ENCODE data around the gene DENND6A.
"Not testable (repeated sequence)": the region's sequence is repeated elsewhere in the genome, so short reads cannot be mapped to it uniquely, and the experiment has no call there.

Gene DENND6A

DNA sequence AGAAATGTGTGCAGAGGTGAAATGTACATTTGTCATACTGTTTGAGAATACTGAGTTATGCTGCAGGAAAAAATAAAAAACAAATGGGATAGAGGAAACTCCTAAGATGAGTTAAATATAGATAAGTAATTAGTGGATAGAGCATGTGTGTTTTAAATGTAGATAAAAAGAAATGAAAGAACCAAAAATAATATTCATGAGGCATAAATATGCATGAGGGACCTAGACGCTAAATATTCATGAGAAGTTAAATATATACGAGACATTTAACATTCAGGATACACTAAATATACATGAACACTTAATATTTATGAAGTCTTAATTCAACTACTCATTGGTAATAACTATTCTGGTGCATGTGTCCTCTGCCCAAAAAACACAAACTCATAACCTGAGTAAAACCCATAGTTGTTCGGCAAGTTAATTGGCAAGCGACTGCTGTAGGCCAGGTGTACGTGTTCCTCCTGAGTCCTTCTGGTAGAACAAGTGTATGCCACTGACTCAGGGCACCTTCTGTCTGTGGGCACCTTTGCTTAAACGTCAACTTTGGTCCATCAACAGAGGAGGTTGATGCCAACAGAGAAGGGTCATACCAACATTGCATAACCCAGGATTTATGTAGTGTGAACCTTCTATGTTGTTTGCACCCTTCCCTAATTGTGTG lies 24.5 kb upstream of the DENND6A start:
- Histone ChIP-seq H3K4me3 (ENCODE audit: low read depth, low read length) (no peak overlapping the region), H3K36me3 (replicated peaks) (no peaks in the 10 kb centered on the region), H3K27ac (no peak overlapping the region), H3K27me3 (replicated peaks) (no peaks in the 10 kb centered on the region)
- in situ Hi-C loops (cut with HindIII; ENCODE audit: low pct_ligation_motif_present, low sequenced_read_pairs): no loop called here
- no peak for DNase-seq
- TF ChIP-seq, protein P1, sequence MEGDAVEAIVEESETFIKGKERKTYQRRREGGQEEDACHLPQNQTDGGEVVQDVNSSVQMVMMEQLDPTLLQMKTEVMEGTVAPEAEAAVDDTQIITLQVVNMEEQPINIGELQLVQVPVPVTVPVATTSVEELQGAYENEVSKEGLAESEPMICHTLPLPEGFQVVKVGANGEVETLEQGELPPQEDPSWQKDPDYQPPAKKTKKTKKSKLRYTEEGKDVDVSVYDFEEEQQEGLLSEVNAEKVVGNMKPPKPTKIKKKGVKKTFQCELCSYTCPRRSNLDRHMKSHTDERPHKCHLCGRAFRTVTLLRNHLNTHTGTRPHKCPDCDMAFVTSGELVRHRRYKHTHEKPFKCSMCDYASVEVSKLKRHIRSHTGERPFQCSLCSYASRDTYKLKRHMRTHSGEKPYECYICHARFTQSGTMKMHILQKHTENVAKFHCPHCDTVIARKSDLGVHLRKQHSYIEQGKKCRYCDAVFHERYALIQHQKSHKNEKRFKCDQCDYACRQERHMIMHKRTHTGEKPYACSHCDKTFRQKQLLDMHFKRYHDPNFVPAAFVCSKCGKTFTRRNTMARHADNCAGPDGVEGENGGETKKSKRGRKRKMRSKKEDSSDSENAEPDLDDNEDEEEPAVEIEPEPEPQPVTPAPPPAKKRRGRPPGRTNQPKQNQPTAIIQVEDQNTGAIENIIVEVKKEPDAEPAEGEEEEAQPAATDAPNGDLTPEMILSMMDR (IDR thresholded peaks at IDR 0.05; ENCODE audit: low read depth, low read length, missing control alignments): no peak

DNA sequence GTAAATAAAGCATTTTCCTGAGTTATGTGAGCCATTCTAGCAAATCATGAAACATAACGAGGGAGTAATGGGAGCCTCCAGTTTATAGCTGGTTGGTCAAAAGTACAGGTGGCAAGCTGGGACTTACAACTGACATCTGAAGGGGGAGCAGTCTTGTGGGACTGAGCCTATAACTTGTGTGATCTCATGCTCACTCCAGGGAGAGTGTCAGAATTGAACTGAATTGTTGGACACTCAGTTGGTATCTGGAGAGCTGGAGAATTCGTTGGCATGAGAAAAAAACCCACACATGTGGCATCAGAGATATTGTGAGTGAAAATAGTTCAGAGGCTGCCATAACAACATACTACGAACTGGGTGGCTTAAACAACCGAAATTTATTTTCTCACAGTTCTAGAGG lies 22.8 kb upstream of the DENND6A start:
- TF ChIP-seq, protein P1 (IDR thresholded peaks at IDR 0.05; ENCODE audit: low read depth, low read length, missing control alignments): no peak
- Histone ChIP-seq H3K4me3 (ENCODE audit: low read depth, low read length) (no peak overlapping the region), H3K27ac (no peak overlapping the region), H3K27me3 (replicated peaks) (no peaks in the 10 kb centered on the region), H3K36me3 (replicated peaks) (no peaks in the 10 kb centered on the region)
- in situ Hi-C loops (cut with HindIII; ENCODE audit: low pct_ligation_motif_present, low sequenced_read_pairs): no loop called here
- no peak for DNase-seq

DNA sequence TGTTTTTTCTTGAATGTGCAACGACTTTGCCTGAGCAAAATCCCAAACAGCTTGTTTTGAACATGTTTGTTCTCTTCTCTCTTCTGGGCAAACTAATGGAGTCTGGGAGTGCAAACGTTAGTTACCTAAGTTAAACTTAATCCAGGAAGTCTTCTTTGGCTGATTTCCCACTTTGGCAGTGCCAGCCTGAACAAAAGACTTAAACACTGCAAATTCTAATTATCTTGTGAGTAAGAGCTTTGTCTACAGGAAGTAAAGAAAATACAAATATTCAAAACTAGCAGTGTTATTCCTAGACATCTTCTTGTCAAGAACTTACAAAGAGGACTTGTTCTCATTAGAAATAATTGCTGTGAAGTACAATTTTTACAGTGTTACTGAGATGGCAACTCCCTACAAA lies 16.7 kb upstream of the DENND6A start:
- TF ChIP-seq, protein P1 (IDR thresholded peaks at IDR 0.05; ENCODE audit: low read depth, low read length, missing control alignments): no peak
- H3K4me3 ChIP-seq (ENCODE audit: low read depth, low read length): no peak overlapping the region
- H3K36me3 ChIP-seq (replicated peaks): no peaks in the 10 kb centered on the region
- in situ Hi-C loops (cut with HindIII; ENCODE audit: low pct_ligation_motif_present, low sequenced_read_pairs): no loop called here
- H3K27ac ChIP-seq: no peak overlapping the region
- no peaks in the 10 kb centered on the region for H3K27me3 ChIP-seq (replicated peaks)
- DNase-seq: no peak

DNA sequence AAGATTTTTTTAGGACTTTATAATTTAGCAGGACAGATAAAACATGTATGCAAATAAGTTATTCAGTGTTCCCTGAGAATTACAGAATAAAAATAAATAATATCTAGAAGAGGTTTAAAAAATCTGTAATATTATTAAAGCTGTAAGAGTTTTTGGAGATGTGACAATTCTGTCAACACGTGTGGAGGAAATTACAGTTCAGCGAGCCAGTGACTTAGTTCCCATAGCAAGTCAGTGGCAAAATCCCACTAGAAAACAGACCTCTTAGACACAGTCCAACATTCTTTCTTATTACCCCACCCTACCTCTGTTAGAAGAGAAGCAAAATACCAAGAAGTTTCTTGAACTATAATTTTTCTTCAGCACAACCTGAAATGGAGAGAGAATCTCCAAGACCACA lies 16.2 kb upstream of the DENND6A start:
- DNase-seq: no peak
- Histone ChIP-seq H3K27ac (no peak overlapping the region), H3K36me3 (replicated peaks) (no peaks in the 10 kb centered on the region), H3K4me3 (ENCODE audit: low read depth, low read length) (no peak overlapping the region), H3K27me3 (replicated peaks) (no peaks in the 10 kb centered on the region)
- TF ChIP-seq, protein P1 (IDR thresholded peaks at IDR 0.05; ENCODE audit: low read depth, low read length, missing control alignments): no peak
- in situ Hi-C loops (cut with HindIII; ENCODE audit: low pct_ligation_motif_present, low sequenced_read_pairs): no loop called here

DNA sequence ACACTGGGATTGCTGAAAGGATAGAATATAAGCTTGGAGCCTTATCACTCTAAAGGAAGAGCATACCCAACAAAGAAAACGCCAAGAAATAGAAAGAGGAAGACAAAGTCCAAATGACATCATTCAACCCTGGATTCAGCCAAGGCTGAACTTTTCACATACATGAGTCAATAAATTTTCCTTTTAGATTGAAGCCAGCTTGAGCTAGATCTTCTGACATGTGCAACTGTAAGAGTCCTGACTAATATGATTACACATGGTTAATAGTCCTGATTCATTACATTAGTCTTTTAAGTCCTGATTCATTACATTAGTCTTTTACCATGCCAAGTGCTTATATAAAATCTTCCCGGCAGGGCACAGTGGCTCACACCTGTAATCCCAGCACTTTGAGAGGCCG lies 13.6 kb upstream of the DENND6A start:
- TF ChIP-seq, protein P1 (IDR thresholded peaks at IDR 0.05; ENCODE audit: low read depth, low read length, missing control alignments): no peak
- peak; percentile 52 for DNase-seq
- in situ Hi-C loops (cut with HindIII; ENCODE audit: low pct_ligation_motif_present, low sequenced_read_pairs): no loop called here
- Histone ChIP-seq H3K36me3 (replicated peaks) (no peaks in the 10 kb centered on the region), H3K27me3 (replicated peaks) (no peaks in the 10 kb centered on the region), H3K27ac (peak overlapping the region; percentile 42), H3K4me3 (ENCODE audit: low read depth, low read length) (no peak overlapping the region)

DNA sequence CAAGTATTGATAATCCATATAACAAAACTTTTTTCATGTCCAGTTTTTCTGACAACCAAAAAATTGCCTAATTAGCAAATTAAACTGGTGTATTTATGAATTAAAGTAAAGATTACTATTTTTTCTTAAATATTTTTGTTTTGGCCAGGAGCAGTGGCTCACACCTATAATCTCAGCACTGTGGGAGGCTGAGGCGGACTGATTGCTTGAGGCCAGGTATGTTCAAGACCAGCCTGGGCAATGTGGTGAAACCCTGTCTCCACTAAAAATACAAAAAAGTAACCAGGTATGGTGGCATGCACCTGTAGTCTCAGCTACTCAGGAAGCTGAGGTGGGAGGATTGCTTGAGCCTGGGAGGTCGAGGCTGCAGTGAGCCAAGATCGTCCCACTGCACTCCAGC lies 12.5 kb upstream of the DENND6A start:
- H3K27me3 ChIP-seq (replicated peaks); H3K36me3 ChIP-seq (replicated peaks); DNase-seq; H3K27ac ChIP-seq; H3K4me3 ChIP-seq (ENCODE audit: low read depth, low read length); in situ Hi-C loops (cut with HindIII; ENCODE audit: low pct_ligation_motif_present, low sequenced_read_pairs): not testable (repeated sequence)

Data from brain microvascular endothelial cell (primary cell).